Endometrial microvascular endothelial cells (primary cell): ENCODE data around the gene GAS7. TPM values are rescaled to one million over a fixed set of nuclear protein-coding genes. Genes with fewer than 3 reads are reported as not detected.

ENCODE experiments used
- in situ Hi-C: cut with HindIII; loops from 2 replicates; pipeline ENCODE4 v1.10.0; 2017; ENCODE audit warnings: low sequenced_read_pairs, low pct_unique_long_range_greater_than_20kb; ENCODE audit errors: inconsistent ontology term
- total RNA-seq: library from RNA; depleted of rRNA; stranded (reverse); fragments of >200 nt; gene quantifications from one replicate; pipeline ENCODE4 v1.2.3, GENCODE V29; 2015; ENCODE audit errors: inconsistent ontology term

GAS7 gene
- total RNA-seq, 1 donor from 2014 or later, result not detected

DNA sequence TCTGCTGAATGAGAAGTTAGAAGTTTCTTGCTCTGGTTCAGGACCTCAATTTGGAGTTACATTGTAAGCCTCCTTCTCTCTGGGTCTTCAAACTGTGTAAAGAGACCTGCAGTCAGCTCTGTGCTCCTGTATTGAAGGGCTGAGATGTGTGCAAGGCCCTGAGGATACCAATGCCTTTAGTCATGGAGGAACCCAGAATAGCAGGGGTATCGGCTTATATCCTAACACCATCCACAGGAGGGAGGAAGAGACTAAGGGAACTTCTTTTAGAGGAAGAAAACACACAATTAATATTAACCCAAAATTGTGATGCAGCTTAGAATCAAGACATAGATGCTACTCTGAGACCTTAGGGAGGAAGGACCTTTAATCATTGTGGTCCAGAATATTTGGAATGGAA is 336.2 kb downstream of the GAS7 start:
- in situ Hi-C loops, result no loop called here

DNA sequence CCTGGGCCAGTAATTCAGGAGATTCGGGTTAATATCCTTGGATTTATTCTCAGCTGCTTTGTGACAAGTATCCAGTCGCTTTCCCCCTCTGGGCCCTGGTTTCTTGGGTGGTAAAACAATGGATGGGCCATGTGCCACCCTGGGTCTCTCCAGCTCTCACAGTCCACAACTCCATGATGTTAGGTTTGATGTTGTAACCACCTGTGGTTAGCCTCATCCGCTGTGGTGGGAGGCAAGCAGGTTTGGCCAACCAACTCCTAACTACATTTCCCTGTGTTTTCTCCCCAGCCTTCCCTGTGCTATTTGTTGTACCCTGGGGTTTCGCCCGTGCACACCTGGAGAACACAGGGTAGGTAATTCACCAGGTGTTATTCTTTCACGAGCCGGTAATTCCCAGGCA is 337.6 kb downstream of the GAS7 start:
- in situ Hi-C loops, result no loop called here

Other genes with a start within 250 kb of the GAS7 start
- not detected for gene MYH13, start 174.4 kb upstream of the GAS7 start, total RNA-seq
- not detected for gene MYH8, start 223.3 kb upstream of the GAS7 start, total RNA-seq